H1 (cell line): ENCODE data around the gene MRTFA. TPM values are rescaled to one million over a fixed set of nuclear protein-coding genes. Genes with fewer than 3 reads are reported as not detected.

Source experiments
- CTCF ChIA-PET: fragments of 300-600 bp; sonication (Branson Sonifier 250); formaldehyde crosslinking; loops from one replicate; lab custom pipeline; 2021; ENCODE audit not compliant: partially characterized antibody; lab: Charles Lee
- POLR2A ChIA-PET: fragments of 300-600 bp; sonication (Branson Sonifier 250); formaldehyde crosslinking; loops from one replicate; lab custom pipeline; 2021; ENCODE audit warnings: inconsistent platforms; ENCODE audit not compliant: partially characterized antibody; lab: Charles Lee
- DNase-seq, 2 experiments: peaks; one replicate each; pipeline versions ENCODE4 v3.0.0 to v3.0.0-alpha.2; 2010 to 2022; ENCODE audit warnings: low spot score in 2 of 2, low read depth in 1 of 2, mixed read lengths in 1 of 2
- FAIRE-seq: peaks from 2 replicates; lab custom pipeline; 2011; peaks lifted over from hg19 to GRCh38; lab: Jason Lieb, UNC
- H2AFZ ChIP-seq: 2 replicates; pipeline ENCODE4 v1.8.1; 2012; ENCODE audit warnings: low read length, inconsistent platforms
- H2AK5ac ChIP-seq: 2 replicates; pipeline ENCODE4 v1.6.1; 2013; ENCODE audit warnings: low read depth, low read length
- H2BK120ac ChIP-seq: replicated peaks from 2 replicates; pipeline ENCODE3; 2013; ENCODE audit warnings: low read depth, low read length, inconsistent platforms
- H2BK12ac ChIP-seq: 2 replicates; pipeline ENCODE4 v1.6.1; 2013; ENCODE audit warnings: low read depth, low read length
- H2BK15ac ChIP-seq: 2 replicates; pipeline ENCODE4 v1.6.1; 2013; ENCODE audit warnings: low read length
- H2BK20ac ChIP-seq: 2 replicates; pipeline ENCODE4 v1.6.1; 2013; ENCODE audit warnings: low read length
- H2BK5ac ChIP-seq: 2 replicates; pipeline ENCODE4 v1.6.1; 2013; ENCODE audit warnings: low read depth, low read length
- H3K14ac ChIP-seq: 2 replicates; pipeline ENCODE4 v1.6.1; 2013; ENCODE audit warnings: inconsistent platforms; ENCODE audit not compliant: insufficient read length
- H3K18ac ChIP-seq: 2 replicates; pipeline ENCODE4 v1.6.1; 2013; ENCODE audit warnings: low read length; ENCODE audit errors: extremely low read depth
- H3K23ac ChIP-seq: 2 replicates; pipeline ENCODE4 v1.6.1; 2013; ENCODE audit warnings: inconsistent platforms; ENCODE audit not compliant: insufficient read length
- H3K23me2 ChIP-seq: 2 replicates; pipeline ENCODE4 v1.6.1; 2013; ENCODE audit warnings: low read depth, low read length
- H3K27ac ChIP-seq: 2 replicates; pipeline ENCODE4 v1.6.1; 2011; ENCODE audit warnings: low read depth, low read length, inconsistent platforms
- H3K27me3 ChIP-seq, 4 experiments: replicated peaks in 1 of 4; 1 replicate in 1 of 4; 2 replicates in 3 of 4; pipeline versions ENCODE4 v1.6.1 to v1.8.1; 2011 to 2013; ENCODE audit warnings: low read length in 3 of 4, mild to moderate bottlenecking in 3 of 4, inconsistent platforms in 2 of 4, mixed read lengths in 2 of 4, moderate library complexity in 1 of 4; ENCODE audit not compliant: control insufficient read depth in 3 of 4, insufficient read depth in 3 of 4; ENCODE audit errors: extremely low read depth in 1 of 4
- H3K36me3 ChIP-seq, 4 experiments: 2 replicates each; pipeline versions ENCODE4 v1.6.1 to v1.8.1; 2011 to 2013; ENCODE audit warnings: mild to moderate bottlenecking in 4 of 4, low read length in 3 of 4, moderate library complexity in 2 of 4, control low read depth in 1 of 4, inconsistent platforms in 1 of 4; ENCODE audit not compliant: insufficient read depth in 4 of 4, control insufficient read depth in 2 of 4
- H3K4ac ChIP-seq: replicated peaks from 2 replicates; pipeline ENCODE3; 2013; ENCODE audit warnings: low read length, low read depth, mixed read lengths, inconsistent platforms; ENCODE audit not compliant: insufficient read length
- H3K4me1 ChIP-seq, 4 experiments: replicated peaks in 1 of 4; 1 replicate in 1 of 4; 2 replicates in 3 of 4; pipeline versions ENCODE4 v1.6.1 to v1.8.1; 2011 to 2013; ENCODE audit warnings: low read length in 3 of 4, inconsistent platforms in 2 of 4, mixed read lengths in 1 of 4; ENCODE audit not compliant: insufficient read depth in 4 of 4, control insufficient read depth in 3 of 4
- H3K4me2 ChIP-seq, 2 experiments: 2 replicates each; pipeline versions ENCODE4 v1.6.1 to v1.8.1; 2011 to 2013; ENCODE audit warnings: low read depth in 2 of 2, low read length in 2 of 2, control low read depth in 1 of 2, inconsistent platforms in 1 of 2, mild to moderate bottlenecking in 1 of 2; ENCODE audit not compliant: insufficient read depth in 1 of 2
- H3K4me3 ChIP-seq, 4 experiments: fragments of 200-600, 300-600 bp in 1 of 4; sonication (generic), shearing (Covaris generic), sonication (Bioruptor Twin) in 1 of 4; 2 replicates each; pipeline versions ENCODE4 v1.5.1 to v1.8.1; 2011 to 2016; ENCODE audit warnings: low read length in 4 of 4, low read depth in 3 of 4, control low read depth in 2 of 4, inconsistent platforms in 2 of 4, mild to moderate bottlenecking in 2 of 4, mixed read lengths in 1 of 4, moderate library complexity in 1 of 4; ENCODE audit not compliant: insufficient read depth in 2 of 4; ENCODE audit errors: extremely low read depth in 1 of 4
- H3K56ac ChIP-seq: replicated peaks from 2 replicates; pipeline ENCODE3; 2013; ENCODE audit warnings: low read depth, mild to moderate bottlenecking, mixed read lengths, low read length, inconsistent platforms; ENCODE audit not compliant: insufficient read length
- H3K79me1 ChIP-seq: 2 replicates; pipeline ENCODE4 v1.6.1; 2013; ENCODE audit warnings: low read depth, low read length, control low read depth
- H3K79me2 ChIP-seq, 2 experiments: 2 replicates each; pipeline versions ENCODE4 v1.6.1 to v1.8.1; 2012 to 2013; ENCODE audit warnings: low read length in 2 of 2, mild to moderate bottlenecking in 2 of 2, inconsistent platforms in 1 of 2; ENCODE audit not compliant: insufficient read depth in 2 of 2, control insufficient read depth in 1 of 2
- H3K9ac ChIP-seq, 4 experiments: replicated peaks in 1 of 4; 1 replicate in 1 of 4; 2 replicates in 3 of 4; pipeline versions ENCODE4 v1.6.1 to v1.8.1; 2011 to 2013; ENCODE audit warnings: low read depth in 3 of 4, low read length in 3 of 4, control low read depth in 2 of 4, mild to moderate bottlenecking in 2 of 4, moderate library complexity in 2 of 4, inconsistent platforms in 1 of 4; ENCODE audit errors: extremely low read depth in 1 of 4
- H3K9me3 ChIP-seq, 2 experiments: 2 replicates each; pipeline versions ENCODE4 v1.6.1 to v1.8.1; 2012 to 2013; ENCODE audit warnings: mild to moderate bottlenecking in 2 of 2, moderate library complexity in 2 of 2, control low read depth in 1 of 2, inconsistent platforms in 1 of 2, low read depth in 1 of 2, low read length in 1 of 2, mixed read lengths in 1 of 2; ENCODE audit not compliant: insufficient read depth in 2 of 2
- H4K20me1 ChIP-seq, 2 experiments: replicated peaks in 1 of 2; 2 replicates each; pipeline versions ENCODE3 to v1.8.1; 2011 to 2013; ENCODE audit warnings: inconsistent platforms in 2 of 2, low read length in 2 of 2, mild to moderate bottlenecking in 1 of 2; ENCODE audit not compliant: insufficient read depth in 2 of 2, control insufficient read depth in 1 of 2
- H4K5ac ChIP-seq: 2 replicates; pipeline ENCODE4 v1.6.1; 2013; ENCODE audit warnings: low read length, low read depth, mixed read lengths, inconsistent platforms; ENCODE audit not compliant: insufficient read length
- H4K8ac ChIP-seq: 2 replicates; pipeline ENCODE4 v1.8.0; 2013; ENCODE audit warnings: mild to moderate bottlenecking, moderate library complexity, low read length, inconsistent platforms; ENCODE audit not compliant: insufficient read depth; ENCODE audit errors: extremely low read depth
- H4K91ac ChIP-seq: replicated peaks from 2 replicates; pipeline ENCODE3; 2013; ENCODE audit warnings: low read length, mixed read lengths, inconsistent platforms; ENCODE audit not compliant: insufficient read length
- BRCA1 ChIP-seq: IDR thresholded peaks from 2 replicates; pipeline ENCODE4 v1.6.1; 2012; ENCODE audit warnings: low read depth, low read length, improper control_type of control experiment
- CHD1 ChIP-seq: IDR thresholded peaks from 2 replicates; pipeline ENCODE4 v1.6.1; 2012; ENCODE audit warnings: low read depth, low read length, improper control_type of control experiment
- CTBP2 ChIP-seq: IDR thresholded peaks from 2 replicates; pipeline ENCODE4 v1.7.0; 2011; ENCODE audit warnings: borderline replicate concordance, mild to moderate bottlenecking, moderate library complexity, mixed read lengths, low read length; ENCODE audit not compliant: insufficient read depth, insufficient read length
- E2F6 ChIP-seq: IDR thresholded peaks from 2 replicates; pipeline ENCODE4 v1.6.1; 2012; ENCODE audit warnings: inconsistent platforms
- HDAC6 ChIP-seq: IDR thresholded peaks from one replicate; pipeline ENCODE4 v1.7.1; 2012; ENCODE audit warnings: low read depth, mild to moderate bottlenecking, inconsistent platforms, low read length, moderate library complexity
- KDM4A ChIP-seq: IDR thresholded peaks from one replicate; pipeline ENCODE4 v1.7.1; 2012; ENCODE audit warnings: low read depth, mild to moderate bottlenecking, moderate library complexity, low read length, inconsistent platforms; ENCODE audit not compliant: severe bottlenecking
- NANOG ChIP-seq: IDR thresholded peaks from 2 replicates; pipeline ENCODE4 v1.6.1; 2011; ENCODE audit warnings: low read length, low read depth, mild to moderate bottlenecking, inconsistent platforms; ENCODE audit not compliant: insufficient read depth, poor library complexity, severe bottlenecking
- TAF1 ChIP-seq: IDR thresholded peaks from 2 replicates; pipeline ENCODE4 v1.6.1; 2011; ENCODE audit warnings: mild to moderate bottlenecking, low read depth, low read length
- TCF12 ChIP-seq: IDR thresholded peaks from 2 replicates; pipeline ENCODE4 v1.6.1; 2011; ENCODE audit warnings: low read depth, mild to moderate bottlenecking, low read length
- WGBS, 2 experiments: shearing (Covaris generic) in 1 of 2; methylation state at CpG; one replicate each; pipeline versions ENCODE4 v1.1.6 to v1.1.7; 2013 to 2015; ENCODE audit warnings: low lambda C conversion rate in 2 of 2, mixed read lengths in 2 of 2, inconsistent platforms in 1 of 2, low coverage in 1 of 2, missing lambda C conversion rate in 1 of 2; ENCODE audit not compliant: insufficient replicate concordance in 2 of 2, insufficient coverage in 1 of 2, insufficient read length in 1 of 2; ENCODE audit errors: extremely low coverage in 1 of 2, missing lambda C conversion rate in 1 of 2; 5-methylcytosine and 5-hydroxymethylcytosine counted together
- polyA plus RNA-seq, 7 experiments: library from polyadenylated mRNA; depleted of rRNA in 3 of 7; stranded (reverse) in 5 of 7; unstranded in 2 of 7; fragments of >200 nt in 5 of 7; fragments of 200-250 nt in 2 of 7; gene quantifications; 1 replicate in 5 of 7; 2 replicates in 1 of 7; 4 replicates in 1 of 7; pipeline versions ENCODE4 v1.2.1 to v1.2.3, GENCODE V29; 2011 to 2013; ENCODE audit warnings: missing spikeins in 2 of 7, mixed read lengths in 2 of 7
- total RNA-seq: library from RNA; stranded (reverse); fragmentation: NEBNext Ultra II Directional; extraction: Animal tissue kit (Norgen Biotek cat#: 25700); gene quantifications from 2 replicates; pipeline ENCODE4 v1.2.1, GENCODE V29; 2021

Gene MRTFA
- total and polyA plus RNA-seq, 2 of the 8 experiments (the other 6 are each of a cell fraction or from before 2014, with no cell fraction given): 5.4 to 37.9 TPM

GRCh38 chr22:40535642-40536041, 100.9 kb downstream of the MRTFA start:
- H3K9ac ChIP-seq: no peak overlapping the region
- no peak overlapping the region for H4K91ac ChIP-seq
- no peak overlapping the region for H3K56ac ChIP-seq
- peak overlapping the region; percentile 46 for H4K5ac ChIP-seq
- no peak overlapping the region for H4K8ac ChIP-seq
- H3K23me2 ChIP-seq: no peaks in the 10 kb centered on the region
- no peak overlapping the region for H2BK120ac ChIP-seq
- CTCF ChIA-PET: interaction anchor here (1.1 kb wide), 1 partner anchor 9 kb away, joined by 3 read pairs; no protein-coding TSS in a partner anchor
- DNase-seq (no peak), FAIRE-seq (no peak)
- H3K27ac ChIP-seq: no peak overlapping the region
- no peaks in the 10 kb centered on the region for H3K36me3 ChIP-seq
- no peak for TF ChIP-seq TAF1
- no peak for TF ChIP-seq KDM4A
- TF ChIP-seq TCF12: no peak
- no peak for TF ChIP-seq BRCA1
- no peak for TF ChIP-seq CHD1
- no peak for TF ChIP-seq E2F6
- TF ChIP-seq NANOG: no peak
- TF ChIP-seq HDAC6: no peak
- TF ChIP-seq CTBP2: no peak
- H3K18ac ChIP-seq: no peak overlapping the region; the same call in 1 of the 2 replicates
- H3K14ac ChIP-seq: no peak overlapping the region
- H3K79me1 ChIP-seq: no peaks in the 10 kb centered on the region
- H2AFZ ChIP-seq: no peak overlapping the region
- no peak overlapping the region; the same call in 1 of the 2 replicates for H2BK12ac ChIP-seq
- H3K79me2 ChIP-seq: peaks cover 0 to 17% of the 10 kb centered on the region in 2 experiments; a peak in 3 of 4 replicates
- 94% methylated on average over 2 of the region's 2 CpGs; no CpG with 5 or more reads in 1 of the 2 experiments for whole genome bisulfite sequencing, 2 experiments
- H3K4ac ChIP-seq: no peak overlapping the region
- POLR2A ChIA-PET: interaction anchor here (0.5 to 1.5 kb wide), 2 partner anchors 16 to 285 kb away, joined by 4 to 6 read pairs; no protein-coding TSS in a partner anchor
- H2AK5ac ChIP-seq: no peak overlapping the region; the same call in 1 of the 2 replicates
- peaks cover 0 to 20% (median 6%) of the 10 kb centered on the region in 4 experiments; a peak in 3 of 7 replicates for H3K4me1 ChIP-seq
- peak overlapping the region in 1 of 2 experiments; percentile 59; a peak in 1 of 4 replicates for H3K4me2 ChIP-seq
- H3K4me3 ChIP-seq: no peak overlapping the region
- no peak overlapping the region for H3K23ac ChIP-seq
- peak overlapping the region; percentile 81; the same call in 1 of the 2 replicates for H2BK15ac ChIP-seq
- H3K27me3 ChIP-seq: no peaks in the 10 kb centered on the region
- H2BK5ac ChIP-seq: no peak overlapping the region
- no peaks in the 10 kb centered on the region for H3K9me3 ChIP-seq
- no peak overlapping the region for H2BK20ac ChIP-seq
- H4K20me1 ChIP-seq: no peaks in the 10 kb centered on the region
